ENCODE measurements around the gene PHF1. TPM values are rescaled to one million over a fixed set of nuclear protein-coding genes. Genes with fewer than 3 reads are reported as not detected.
A peak's percentile ranks its signal among the peaks of the same experiment; 100 is the strongest.

Gene PHF1
- total and polyA plus RNA-seq, 2 of the 4 experiments (the other 2 are of a cell fraction): 9.0 to 47.2 TPM

DNA sequence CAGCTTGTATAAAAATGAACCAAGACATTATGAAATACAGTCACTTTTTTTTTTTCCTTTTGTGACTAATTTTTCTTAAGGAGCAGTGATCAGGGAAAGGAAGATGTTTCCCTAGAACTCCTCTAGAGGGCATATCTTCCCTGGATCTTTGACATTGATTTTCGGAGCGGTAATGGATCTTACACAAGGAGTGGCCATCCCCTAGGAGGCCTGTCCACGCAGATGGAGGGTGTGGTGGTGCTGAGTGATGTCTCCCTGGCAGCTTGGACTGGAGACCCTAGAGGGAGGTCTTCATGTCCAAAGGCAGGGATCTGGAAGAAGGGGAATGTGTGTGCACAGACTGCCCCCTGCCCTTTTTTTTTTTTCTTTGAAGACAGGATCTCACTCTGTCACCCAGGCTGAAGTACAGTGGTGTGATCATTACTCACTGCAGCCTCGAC, 26.2 kb upstream of the PHF1 start:
- H4K91ac ChIP-seq (ENCODE audit: insufficient read depth, low read depth, low read length): no peak overlapping the region
- H2BK120ac ChIP-seq (ENCODE audit: low read depth, low read length): no peak overlapping the region
- no peak overlapping the region for H2AK5ac ChIP-seq (ENCODE audit: low read depth, low read length)
- no peak overlapping the region for H3K14ac ChIP-seq (replicated peaks; ENCODE audit: low read depth, low read length)
- dilution Hi-C loops (cut with HindIII; ENCODE audit: low sequenced_read_pairs, unreplicated experiment) (no loop called here), intact Hi-C loops (cut with micrococcal nuclease) (no loop called here), in situ Hi-C loops (cut with MboI; ENCODE audit: low sequenced_read_pairs) (no loop called here)
- H3K4ac ChIP-seq (ENCODE audit: low read depth, low read length): no peak overlapping the region
- H3K4me3 ChIP-seq (ENCODE audit: insufficient read depth, low read depth, low read length): no peak overlapping the region
- H3K4me1 ChIP-seq (ENCODE audit: control insufficient read depth, insufficient read depth, low read length): no peaks in the 10 kb centered on the region
- peak overlapping the region in 1 of 2 experiments; percentile 14; a peak in 1 of 4 replicates for H4K8ac ChIP-seq (ENCODE audit: low read depth in 2 of 2, low read length in 2 of 2)
- 24% methylated on average over 3 of the region's 4 CpGs; no CpG with 5 or more reads in 1 of the 2 experiments for WGBS, 2 experiments (ENCODE audit: extremely low coverage in 2 of 2, insufficient read length in 1 of 2)
- H3K56ac ChIP-seq (ENCODE audit: extremely low read depth, insufficient read depth, low read length): no peak overlapping the region
- TF ChIP-seq CEBPB (IDR thresholded peaks at IDR 0.05; ENCODE audit: low read depth, low read length): peak; percentile 21; the same call in 1 of the 2 replicates
- TF ChIP-seq RFX5 (IDR thresholded peaks at IDR 0.05; ENCODE audit: low read depth, low read length): no peak
- no peak for TF ChIP-seq FOS (IDR thresholded peaks at IDR 0.05; ENCODE audit: low read depth, low read length)
- peak; percentile 61 for TF ChIP-seq CTCF (conservative IDR thresholded peaks at IDR 0.05; ENCODE audit: low read depth, low read length)
- no peak for TF ChIP-seq BHLHE40 (IDR thresholded peaks at IDR 0.05; ENCODE audit: low read depth, low read length)
- peak; percentile 40; the same call in 1 of the 2 replicates for TF ChIP-seq SMC3 (IDR thresholded peaks at IDR 0.05; ENCODE audit: low read depth, low read length)
- TF ChIP-seq RAD21 (IDR thresholded peaks at IDR 0.05; ENCODE audit: low read length): peak; percentile 57
- H3K9me3 ChIP-seq (ENCODE audit: control insufficient read depth, insufficient read depth, low read length): no peaks in the 10 kb centered on the region
- H2AFZ ChIP-seq (replicated peaks; ENCODE audit: low read length, poor library complexity): peak overlapping the region; percentile 80
- no peak overlapping the region for H3K4me2 ChIP-seq (ENCODE audit: low read depth, low read length)
- POLR2A ChIA-PET (ENCODE audit: unreplicated experiment): interaction anchor here (0.6 kb wide), 1 partner anchor 66 kb away, joined by 11 read pairs; no protein-coding TSS in a partner anchor
- H3K9ac ChIP-seq (ENCODE audit: low read depth, low read length): no peak overlapping the region
- no peak overlapping the region for H3K18ac ChIP-seq (ENCODE audit: low read depth, low read length)
- H3K36me3 ChIP-seq (ENCODE audit: control insufficient read depth, insufficient read depth, low read length): no peaks in the 10 kb centered on the region
- H3K23ac ChIP-seq (ENCODE audit: low read depth, low read length): no peak overlapping the region
- H3K27ac ChIP-seq (ENCODE audit: insufficient read depth, low read length): no peak overlapping the region
- H2BK20ac ChIP-seq (ENCODE audit: low read depth, low read length): no peak overlapping the region
- H3K9me1 ChIP-seq (ENCODE audit: insufficient read depth, low read length): no peaks in the 10 kb centered on the region
- no peak overlapping the region for H2BK15ac ChIP-seq (ENCODE audit: low read depth, low read length)
- DNase-seq: peak; percentile 80
- CTCF ChIA-PET: interaction anchor here (0.6 to 1.0 kb wide), 12 partner anchors 10 to 407 kb away, joined by 3 to 5 read pairs (median 3); no protein-coding TSS in a partner anchor
- H4K5ac ChIP-seq (ENCODE audit: low read depth, low read length): no peak overlapping the region
- no peaks in the 10 kb centered on the region for H3K79me1 ChIP-seq (ENCODE audit: low read depth in 1 of 2, low read length in 2 of 2)
- H2AK9ac ChIP-seq (replicated peaks; ENCODE audit: low read depth, low read length, poor library complexity): peak overlapping the region; percentile 31
- H2BK5ac ChIP-seq (ENCODE audit: low read depth, low read length, poor library complexity, severe bottlenecking): no peak overlapping the region
- BruUV-seq (replicated peaks): no TSS peak
- 0 out of 2 replicates have a peak, but pooled peaks cover 2% of the 10 kb centered on the region for H3K27me3 ChIP-seq (ENCODE audit: control insufficient read depth, insufficient read depth, low read length)
- ATAC-seq (ENCODE audit: low read depth): peak; percentile 96
- H4K20me1 ChIP-seq (ENCODE audit: insufficient read depth, low read length): no peaks in the 10 kb centered on the region
